Muscle of arm (tissue), 12 donors: ENCODE measurements around the gene CYTH1. TPM values are rescaled to one million over a fixed set of nuclear protein-coding genes. Genes with fewer than 3 reads are reported as not detected.

Experiments
- DNase-seq: peaks from one replicate; pipeline ENCODE4 v3.0.0-alpha.2; 2013
- polyA plus RNA-seq, 12 donors: library from polyadenylated mRNA; unstranded; fragments of 120-200 nt; gene quantifications; one replicate each; pipeline ENCODE4 v1.2.1, GENCODE V29; 2013; ENCODE audit not compliant: insufficient read length in 12 of 12

Gene CYTH1
- polyA plus RNA-seq, 12 donors, result 18.7 to 48.9 (median 24.0) TPM; not detected in 1

GRCh38 chr17:78808163-78808562 lies 26.1 kb upstream of the CYTH1 start:
- DNase-seq, result no peak

- no peak for DNase-seq
Measured at GRCh38 chr17:78806451-78806850, 24.4 kb upstream of the CYTH1 start.

GRCh38 chr17:78805301-78805700 lies 23.2 kb upstream of the CYTH1 start:
- no peak for DNase-seq

- no peak for DNase-seq
Measured at GRCh38 chr17:78804777-78805176, 22.7 kb upstream of the CYTH1 start.

- DNase-seq, result no peak
Measured at GRCh38 chr17:78803186-78803845, 21.2 kb upstream of the CYTH1 start.

- no peak for DNase-seq
Measured at GRCh38 chr17:78802459-78802858, 20.4 kb upstream of the CYTH1 start.

- DNase-seq, result no peak
Measured at GRCh38 chr17:78802008-78802407, 19.9 kb upstream of the CYTH1 start.

- DNase-seq, result no peak
Measured at GRCh38 chr17:78800132-78800931, 18.3 kb upstream of the CYTH1 start.

GRCh38 chr17:78798695-78799559 lies 16.9 kb upstream of the CYTH1 start:
- DNase-seq, result no peak

- no peak for DNase-seq
Measured at GRCh38 chr17:78797691-78798585, 15.9 kb upstream of the CYTH1 start.

GRCh38 chr17:78797213-78797612 lies 15.1 kb upstream of the CYTH1 start:
- no peak for DNase-seq

- no peak for DNase-seq
Measured at GRCh38 chr17:78796517-78796900, 14.4 kb upstream of the CYTH1 start.

GRCh38 chr17:78795861-78796516 lies 13.9 kb upstream of the CYTH1 start:
- DNase-seq, result no peak

GRCh38 chr17:78794864-78795640 lies 13.0 kb upstream of the CYTH1 start:
- no peak for DNase-seq

- DNase-seq, result no peak
Measured at GRCh38 chr17:78794399-78794798, 12.3 kb upstream of the CYTH1 start.

GRCh38 chr17:78793968-78794367 lies 11.9 kb upstream of the CYTH1 start:
- no peak for DNase-seq

- no peak for DNase-seq
Measured at GRCh38 chr17:78793415-78793814, 11.3 kb upstream of the CYTH1 start.

GRCh38 chr17:78791840-78792709 lies 10.0 kb upstream of the CYTH1 start:
- DNase-seq, result no peak

- no peak for DNase-seq
Measured at GRCh38 chr17:78790552-78790951, 8.5 kb upstream of the CYTH1 start.
